T-helper 2 cell (primary cell): Measurements from ENCODE around the gene CALR3.
A peak's percentile ranks its signal among the peaks of the same experiment; 100 is the strongest.

Experiments
- DNase-seq, 5 experiments: peaks; one replicate each; pipeline versions ENCODE4 v3.0.0 to v3.0.0-alpha.2; 2012 to 2022
- total RNA-seq, 2 donors: gene quantifications; one replicate each; lab custom pipeline; 2026; lab: John Stamatoyannopoulos, UW

The CALR3 gene, protein sequence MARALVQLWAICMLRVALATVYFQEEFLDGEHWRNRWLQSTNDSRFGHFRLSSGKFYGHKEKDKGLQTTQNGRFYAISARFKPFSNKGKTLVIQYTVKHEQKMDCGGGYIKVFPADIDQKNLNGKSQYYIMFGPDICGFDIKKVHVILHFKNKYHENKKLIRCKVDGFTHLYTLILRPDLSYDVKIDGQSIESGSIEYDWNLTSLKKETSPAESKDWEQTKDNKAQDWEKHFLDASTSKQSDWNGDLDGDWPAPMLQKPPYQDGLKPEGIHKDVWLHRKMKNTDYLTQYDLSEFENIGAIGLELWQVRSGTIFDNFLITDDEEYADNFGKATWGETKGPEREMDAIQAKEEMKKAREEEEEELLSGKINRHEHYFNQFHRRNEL
- total RNA-seq = 0 to 0.07 reads per million in 2 donors

DNA sequence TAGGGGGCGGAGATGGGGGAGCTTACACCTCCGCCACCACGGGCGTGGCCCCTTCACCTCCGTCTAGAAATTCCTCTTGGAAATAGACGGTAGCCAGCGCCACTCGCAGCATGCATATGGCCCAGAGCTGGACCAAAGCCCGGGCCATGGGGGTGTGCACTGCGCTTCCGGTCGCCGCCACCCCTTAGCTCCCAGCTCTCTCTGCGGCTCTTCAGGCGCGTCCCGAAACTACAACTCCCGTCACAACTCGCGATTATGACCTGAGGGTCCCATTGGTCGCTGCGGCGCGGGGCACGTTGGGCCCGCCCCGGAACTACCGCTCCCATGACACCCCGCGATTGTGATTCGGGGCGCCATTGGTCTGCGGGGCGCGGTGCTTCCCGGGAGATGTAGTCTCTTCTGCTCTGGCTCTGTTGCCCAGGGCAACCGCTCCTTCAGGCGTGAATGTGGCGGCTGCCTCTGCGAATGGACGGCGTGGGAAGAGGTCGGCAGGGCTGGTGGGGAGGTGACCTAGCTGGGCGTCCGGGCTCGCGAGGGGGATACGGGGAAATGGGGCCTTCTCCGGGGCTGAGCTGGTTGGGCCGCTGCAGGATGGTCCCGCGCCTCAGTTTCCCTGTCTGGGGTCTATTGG is at the start of gene CALR3, which contains the start of gene C19orf44:
Gene CALR3 (minus strand): TSS at position 186 of the 631 bp plus-strand sequence. CDS start 38 bp downstream, at position 148.
Gene C19orf44 (plus strand): TSS at position 413 of the 631 bp plus-strand sequence. CDS start 4,399 bp downstream, outside the sequence.
- DNase-seq = peak; percentile 90 to 99 (median 95)

DNA sequence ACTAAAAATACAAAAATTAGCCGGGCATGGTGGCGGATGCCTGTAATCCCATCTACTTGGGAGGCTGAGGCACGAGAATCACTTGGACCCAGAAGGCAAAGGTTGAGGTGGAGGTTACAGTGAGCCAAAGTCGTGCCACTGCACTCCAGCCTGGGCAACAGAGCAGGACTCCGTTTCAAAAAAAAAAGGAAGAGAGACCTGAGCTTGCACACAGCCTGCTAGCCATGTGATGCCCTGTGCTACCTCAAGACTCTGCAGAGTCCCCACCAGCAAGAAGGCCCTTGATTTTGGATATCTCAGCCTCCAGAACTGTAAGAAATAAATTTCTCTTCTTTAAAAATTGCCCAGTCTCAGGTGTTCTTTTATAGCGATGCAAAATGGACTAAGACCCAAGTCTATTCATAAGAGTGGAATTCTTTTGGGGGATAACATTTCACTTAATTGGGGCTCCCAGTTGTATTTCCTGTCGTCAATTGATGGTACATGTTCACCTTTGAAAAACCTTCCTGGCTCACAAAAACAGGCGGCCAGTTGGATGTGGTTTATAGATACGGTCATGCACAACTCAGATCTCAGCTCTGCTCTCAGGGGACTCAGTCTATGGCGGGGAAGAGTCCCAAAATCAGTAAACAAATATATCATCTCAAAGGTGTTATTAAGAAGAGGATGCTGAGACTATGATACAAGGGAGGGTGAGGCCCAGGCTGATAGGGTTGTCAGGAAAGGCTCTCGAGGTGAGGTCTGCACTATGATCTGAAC is 48.7 kb upstream of the CALR3 start:
- DNase-seq = peak in 1 of 5 experiments; percentile 79

DNA sequence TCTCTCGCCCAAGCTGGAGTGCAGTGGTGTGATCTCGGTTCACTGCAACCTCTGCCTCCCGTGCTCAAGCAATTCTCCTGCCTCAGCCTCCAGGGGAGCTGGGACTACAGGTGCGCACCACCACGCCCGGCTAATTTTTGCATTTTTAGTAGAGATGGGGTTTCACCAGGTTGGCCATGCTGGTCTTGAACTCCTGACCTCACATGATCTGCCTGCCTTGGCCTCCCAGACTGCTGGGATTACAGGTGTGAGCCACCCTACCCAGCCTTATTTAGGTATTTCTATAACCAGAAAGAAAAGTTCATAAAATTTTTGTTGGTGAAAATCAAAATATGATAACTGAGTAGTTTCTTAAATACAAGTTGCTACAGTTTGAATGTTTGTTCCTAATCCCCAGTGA is 47.8 kb upstream of the CALR3 start:
- peak in 1 of 5 experiments; percentile 25 for DNase-seq

DNA sequence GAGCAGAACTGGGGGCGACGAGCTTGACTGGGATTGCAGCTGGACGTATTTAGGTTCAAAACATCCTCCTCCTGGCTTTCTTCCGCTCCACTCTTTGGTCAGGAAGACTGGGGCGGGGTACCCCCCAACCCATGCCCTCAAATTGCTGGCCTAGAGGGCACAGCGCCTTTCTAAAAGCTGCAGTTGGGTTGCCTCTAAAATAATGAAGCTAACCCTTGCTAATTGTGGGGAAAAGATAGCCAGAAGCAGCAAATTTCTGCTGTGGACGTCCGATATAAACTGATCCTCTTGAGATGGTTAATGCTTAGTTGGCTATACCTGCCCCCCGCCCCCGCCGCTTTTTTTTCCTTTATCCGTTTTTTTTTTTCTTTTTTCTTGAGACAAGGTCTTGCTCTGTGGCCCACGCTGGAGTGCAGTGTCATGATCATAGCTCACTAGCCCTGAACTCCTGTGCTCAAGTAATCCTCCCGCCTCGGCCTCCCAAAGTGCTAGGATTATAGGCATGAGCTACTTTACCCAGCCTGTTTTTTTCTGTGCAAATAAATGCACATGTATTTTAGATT is 47.0 kb upstream of the CALR3 start:
- peak in 1 of 5 experiments; percentile 18 for DNase-seq

DNA sequence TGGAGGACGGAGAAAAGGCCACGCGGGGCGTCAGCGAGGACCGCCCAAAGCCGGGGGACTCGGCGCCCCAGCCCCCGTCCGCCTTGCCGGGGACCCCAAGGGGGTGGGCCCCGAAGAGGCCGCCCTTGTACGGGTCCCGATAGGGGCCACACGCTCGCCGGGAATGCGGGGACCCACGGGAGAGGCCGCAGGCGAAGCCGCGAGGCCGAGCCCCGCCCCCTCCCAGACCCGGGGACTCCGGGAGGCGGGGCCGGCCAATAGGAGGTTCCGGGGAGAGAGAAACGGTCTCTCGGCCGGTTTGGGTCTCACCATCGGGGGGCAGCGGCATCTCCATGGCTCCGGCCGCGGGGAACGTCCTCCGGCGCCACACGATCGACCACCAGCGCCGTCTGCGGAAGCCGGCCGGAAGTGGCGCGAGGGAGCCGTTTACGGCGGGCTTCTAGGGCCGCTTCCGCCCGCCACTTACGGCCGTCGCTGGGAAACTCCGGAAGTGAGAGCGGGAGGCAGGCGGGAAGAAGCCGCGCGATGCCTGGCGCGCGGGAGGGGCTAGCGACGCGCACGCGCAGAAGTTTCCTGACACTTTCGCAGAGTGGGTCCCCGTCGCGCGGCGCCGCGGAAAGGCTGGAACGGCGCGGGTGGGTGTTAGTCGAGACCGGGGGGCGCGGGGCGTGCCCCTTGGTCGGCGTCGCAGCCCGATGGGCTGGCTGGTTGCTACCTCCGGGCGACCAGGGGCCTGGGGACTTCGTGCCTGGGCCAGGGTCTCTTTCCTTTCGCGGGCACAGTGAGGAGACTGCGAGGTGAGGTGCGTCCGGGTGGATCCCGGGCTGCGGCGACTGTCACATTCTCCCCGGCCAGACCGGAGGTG is 46.3 kb upstream of the CALR3 start, which contains the start of gene CHERP:
Gene CHERP (minus strand): TSS at position 393 of the 865 bp plus-strand sequence. CDS start 59 bp downstream, at position 334.
- peak; percentile 88 to 97 (median 92) for DNase-seq

DNA sequence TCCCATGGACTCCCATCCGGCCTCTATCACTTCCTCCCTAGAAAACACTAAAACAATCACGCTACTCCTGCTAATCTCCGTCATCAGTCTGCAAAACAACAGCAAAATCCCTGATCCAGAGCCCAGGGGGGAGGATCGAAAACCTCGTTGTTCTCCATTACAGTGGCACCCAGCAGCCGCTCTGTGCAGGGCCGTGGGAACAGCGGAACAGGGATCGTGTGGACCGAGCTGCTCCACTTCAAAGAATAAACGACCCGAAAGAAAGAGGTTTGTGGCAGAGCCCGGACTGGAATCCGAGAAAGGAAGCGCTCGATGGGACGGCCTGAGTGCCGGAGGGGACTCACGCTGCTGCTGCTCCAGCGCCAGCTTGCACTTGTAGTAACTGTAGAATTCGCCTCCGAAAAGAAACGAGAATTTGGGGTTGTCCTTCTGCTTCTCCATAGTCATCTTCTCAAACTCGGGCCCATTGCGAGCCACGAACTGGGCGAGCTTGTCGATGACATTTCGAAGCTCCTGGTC is 45.6 kb upstream of the CALR3 start:
- peak in 1 of 5 experiments; percentile 31 for DNase-seq

DNA sequence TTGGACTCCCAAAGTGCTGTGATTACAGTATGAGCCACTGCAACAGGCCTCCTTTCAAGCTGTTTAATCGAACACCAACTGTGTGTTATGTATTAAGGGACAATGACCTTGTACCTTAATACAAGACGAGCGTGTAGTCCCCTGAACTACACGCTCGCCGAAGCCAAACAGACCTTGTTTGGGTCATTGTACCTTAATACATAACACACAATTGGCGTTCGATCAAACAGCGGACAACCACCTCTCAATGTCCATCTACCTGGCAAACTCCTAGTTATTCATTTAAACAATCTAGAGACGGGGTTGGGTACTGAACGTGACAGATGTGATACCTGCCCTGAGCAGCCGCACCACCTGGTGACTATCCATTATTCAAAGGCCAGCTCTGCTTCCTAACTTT is 45.0 kb upstream of the CALR3 start:
- no peak for DNase-seq

DNA sequence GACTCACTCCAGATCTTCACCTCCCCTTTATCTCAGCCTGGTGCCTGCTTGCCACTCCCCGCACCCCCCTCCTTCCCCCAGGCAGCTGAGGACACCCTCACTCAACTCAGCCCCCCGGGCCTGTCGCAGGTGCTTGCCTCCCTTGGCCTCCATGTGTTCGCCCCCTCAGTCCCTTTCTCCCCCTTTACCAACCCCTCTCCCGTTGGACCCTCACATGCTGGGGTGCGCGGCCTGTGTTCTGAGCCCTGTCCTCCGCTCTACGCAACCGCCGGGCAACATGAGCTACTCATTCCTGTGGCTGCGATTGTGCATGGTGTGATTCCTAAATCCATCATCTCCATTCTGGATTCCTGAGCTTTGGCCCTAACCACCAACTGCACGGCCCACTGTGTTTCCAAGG is 41.1 kb upstream of the CALR3 start:
- DNase-seq = no peak

DNA sequence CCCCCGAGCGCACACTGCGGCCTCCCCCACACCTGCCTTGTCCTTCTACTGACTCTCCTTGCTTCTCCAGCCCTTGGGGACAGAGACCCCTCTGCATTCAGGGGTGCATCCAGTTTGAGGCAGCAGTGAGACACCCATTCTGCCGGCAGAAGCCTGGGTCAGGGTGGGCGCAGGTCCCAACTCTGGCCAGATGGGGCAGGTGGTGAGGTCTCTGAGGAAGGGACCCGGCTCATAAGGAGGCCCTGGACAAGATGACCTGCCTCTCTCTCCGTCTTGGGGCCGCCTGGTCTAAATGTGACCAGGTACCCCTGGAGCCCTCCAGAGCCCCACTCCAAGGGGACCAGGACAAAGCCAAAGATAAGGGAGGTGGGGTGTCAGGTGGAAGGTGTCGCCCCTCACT is 40.2 kb upstream of the CALR3 start:
- no peak for DNase-seq

DNA sequence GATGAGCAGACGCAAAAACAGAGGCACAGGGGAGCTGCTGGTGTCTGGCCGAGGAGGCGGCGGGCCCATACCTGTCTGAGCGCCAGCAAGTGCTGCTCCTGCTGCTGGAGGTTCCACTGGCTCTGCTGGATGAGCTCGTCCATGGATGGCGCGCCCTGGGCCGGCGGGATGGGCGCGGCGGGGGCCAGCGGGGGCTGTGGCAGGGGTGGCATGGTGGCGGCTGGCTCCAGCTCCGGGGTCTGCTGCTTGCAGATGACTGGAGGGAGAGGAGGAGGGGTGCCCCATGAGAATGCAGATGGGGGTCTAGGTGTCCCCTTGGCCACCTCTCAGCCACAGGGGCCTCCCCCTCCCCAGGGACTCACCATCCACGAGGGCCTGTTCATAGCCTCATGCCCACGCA is 39.4 kb upstream of the CALR3 start:
- DNase-seq = no peak

DNA sequence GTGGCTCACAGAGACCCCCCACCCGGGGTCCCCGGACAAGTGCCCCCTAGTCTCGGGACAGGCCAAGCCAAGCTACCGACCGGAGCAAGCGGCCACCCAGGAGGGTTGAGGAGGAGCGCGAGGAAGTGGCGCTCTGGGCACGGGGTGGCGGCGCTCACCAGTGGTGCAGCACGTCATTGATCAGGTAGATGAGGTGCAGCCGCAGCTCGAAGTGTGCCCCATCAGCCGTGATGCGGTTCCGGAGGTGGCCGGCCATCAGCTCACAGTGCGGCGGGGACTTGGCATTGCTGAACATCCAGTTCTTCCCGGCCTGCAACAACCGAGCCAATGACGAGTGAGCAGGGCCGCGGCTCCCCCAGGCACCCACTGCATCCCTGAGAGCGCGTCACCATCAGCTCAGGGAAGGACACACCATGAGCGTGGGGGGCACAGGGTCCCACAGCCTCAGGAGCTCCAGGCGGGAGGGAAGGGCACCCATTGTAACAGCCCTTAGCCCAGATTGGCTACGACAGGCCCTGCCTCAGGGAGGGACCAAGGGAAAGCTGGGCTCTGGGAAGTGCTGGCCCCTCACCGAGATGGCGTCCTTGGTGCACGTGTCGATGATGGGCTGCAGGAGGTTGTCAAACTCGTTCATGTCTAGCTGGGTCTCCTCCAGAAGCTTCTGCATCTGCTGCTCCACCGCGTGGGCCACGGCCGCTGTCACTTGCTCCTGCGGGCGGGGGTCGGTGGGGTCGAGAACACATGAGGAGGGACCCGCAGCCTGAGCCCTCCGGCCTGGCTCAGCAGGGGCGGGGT is 36.7 kb upstream of the CALR3 start:
- no peak for DNase-seq

DNA sequence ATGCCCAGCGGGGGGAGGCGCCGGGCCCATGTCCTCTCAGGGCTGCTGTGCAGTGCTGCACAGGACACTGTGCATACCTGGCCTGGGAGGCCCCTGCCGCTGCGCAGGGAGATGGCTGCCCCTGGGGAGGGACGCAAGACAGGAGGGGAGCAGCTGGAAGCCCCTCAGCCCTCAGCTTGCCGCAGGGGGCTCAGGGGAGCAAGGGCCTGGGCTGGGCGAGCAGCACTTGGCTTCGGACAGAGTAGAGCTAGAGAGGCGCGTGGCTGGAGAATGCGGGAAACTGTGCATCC is 35.4 kb upstream of the CALR3 start:
- DNase-seq = no peak

DNA sequence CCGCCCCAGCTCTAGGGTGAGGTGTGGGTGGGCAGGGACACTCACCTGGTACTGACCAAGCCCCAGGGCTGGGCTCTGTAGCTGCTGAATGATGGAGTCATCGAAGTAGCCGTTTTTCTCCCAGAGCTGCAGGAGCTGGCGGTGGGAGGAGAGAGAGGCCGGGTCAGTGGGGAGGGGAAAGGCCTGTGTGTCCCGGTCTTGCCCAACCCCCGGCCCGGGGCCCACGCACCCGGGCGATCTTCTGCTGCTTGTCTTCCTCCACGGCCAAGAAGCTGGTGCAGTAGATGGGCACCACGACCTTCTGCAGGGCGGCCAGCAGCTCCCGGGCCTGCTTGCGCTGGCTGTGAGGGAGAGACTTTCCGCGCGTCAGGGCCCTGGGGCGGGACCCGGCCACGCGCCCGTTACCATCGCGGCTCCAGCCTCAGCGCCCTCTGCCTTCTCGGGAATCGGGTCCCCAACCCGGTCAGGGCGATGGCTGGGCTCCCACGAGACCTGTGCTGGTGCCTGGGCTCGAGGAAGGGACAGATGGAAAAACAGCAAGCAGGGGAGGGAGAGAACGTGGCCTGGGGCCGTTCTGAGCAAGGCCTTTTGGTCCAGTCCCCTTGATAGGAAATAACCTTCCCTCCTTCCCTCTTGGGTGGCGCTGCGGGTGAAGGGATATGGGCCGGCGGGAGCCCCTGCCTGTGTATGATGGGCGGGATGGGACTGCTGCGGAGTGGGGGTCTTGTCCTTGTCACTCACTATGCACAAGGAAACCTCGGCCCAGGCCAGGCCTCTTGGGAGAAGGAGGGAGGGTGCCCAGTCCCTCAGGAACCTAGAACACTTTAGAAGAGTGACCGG is 34.8 kb upstream of the CALR3 start:
- no peak for DNase-seq

DNA sequence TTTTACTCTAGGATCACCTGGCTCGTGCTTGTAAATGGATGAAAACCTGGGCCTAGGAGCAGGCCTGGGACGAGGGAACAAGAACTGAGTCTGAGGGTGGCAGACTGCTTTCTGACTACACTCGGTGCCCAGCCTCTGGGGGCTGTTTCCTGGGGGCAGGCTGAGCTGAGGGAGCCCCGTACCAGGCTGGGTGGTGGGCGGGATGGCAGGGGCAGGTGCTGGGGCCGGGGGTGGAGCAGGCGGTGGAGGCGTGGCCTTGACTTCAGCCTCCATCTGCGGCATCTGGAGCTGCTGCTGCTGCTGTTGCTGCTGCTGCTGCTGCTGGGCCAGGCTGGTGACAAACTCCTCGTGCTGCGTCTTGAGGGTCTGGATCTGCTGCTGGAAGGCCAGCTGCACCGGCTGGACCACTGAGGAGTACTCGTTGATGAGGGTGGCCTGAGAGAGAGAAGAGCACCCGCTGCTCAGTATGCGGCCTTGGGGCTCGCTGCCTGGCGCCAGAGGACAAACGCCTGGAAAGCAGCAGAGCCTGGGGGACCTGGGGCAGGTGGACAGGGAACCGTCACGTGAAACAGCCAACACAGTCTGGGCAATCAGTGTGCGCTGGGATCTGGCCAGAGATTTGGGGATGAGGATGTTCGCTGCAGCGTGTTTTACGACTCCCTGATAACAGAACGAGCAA is 33.6 kb upstream of the CALR3 start:
- DNase-seq = no peak

DNA sequence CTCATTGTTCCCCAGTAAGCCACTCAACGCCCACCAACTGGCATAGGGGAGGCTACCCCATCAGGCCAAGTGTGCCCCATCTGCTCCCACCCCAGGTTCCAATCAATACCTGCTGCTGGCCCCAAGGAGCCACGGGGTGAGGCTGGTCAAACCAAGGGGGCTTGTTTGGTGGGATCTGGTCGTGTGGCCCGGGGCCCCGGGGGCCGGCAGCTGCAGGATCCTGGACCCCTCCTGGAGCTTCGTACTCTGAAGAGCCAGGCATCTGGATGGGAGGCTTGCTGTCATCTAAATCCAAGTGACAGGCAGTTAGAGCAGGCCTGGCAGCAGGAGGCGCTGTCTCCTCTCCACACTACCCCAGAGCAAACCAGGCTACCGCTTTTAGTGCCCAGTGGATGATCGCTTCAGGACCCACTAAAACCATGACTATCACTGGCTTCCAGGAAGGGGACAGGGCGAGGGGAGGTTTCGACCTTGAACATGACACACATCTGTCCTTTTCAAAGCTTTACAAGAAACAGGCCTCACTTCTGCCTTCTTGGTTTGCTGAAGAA is 32.1 kb upstream of the CALR3 start:
- peak in 4 of 5 experiments; percentile 18 to 64 (median 30) for DNase-seq

DNA sequence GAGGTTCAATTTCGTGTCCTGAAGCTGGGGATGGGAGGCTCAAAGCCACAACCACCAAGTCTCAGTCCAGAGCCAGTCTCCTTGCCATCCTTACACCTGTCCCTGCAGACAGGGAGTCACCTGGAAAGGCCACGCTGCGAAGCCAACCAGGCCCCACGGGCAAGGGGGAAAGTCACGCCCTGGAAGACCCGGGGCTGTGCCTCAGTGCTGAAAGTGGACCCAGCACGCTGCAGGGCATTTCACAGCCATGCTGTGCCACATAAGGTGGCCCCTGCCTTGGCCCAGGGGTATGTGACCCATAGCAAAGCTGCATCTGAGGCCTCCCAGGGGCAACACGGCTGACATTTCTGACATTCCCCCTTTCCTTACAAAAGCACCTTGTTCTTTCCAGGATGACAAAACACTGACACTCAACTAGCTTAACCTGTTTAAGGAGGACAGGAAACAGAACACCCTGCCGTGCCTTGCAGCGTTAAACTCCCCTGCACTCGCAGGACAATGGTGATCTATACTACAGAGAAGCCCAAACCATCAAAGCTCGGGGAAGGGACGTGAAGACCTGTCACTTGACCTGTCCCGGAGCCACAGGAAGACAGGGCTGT is 31.5 kb upstream of the CALR3 start:
- no peak for DNase-seq

DNA sequence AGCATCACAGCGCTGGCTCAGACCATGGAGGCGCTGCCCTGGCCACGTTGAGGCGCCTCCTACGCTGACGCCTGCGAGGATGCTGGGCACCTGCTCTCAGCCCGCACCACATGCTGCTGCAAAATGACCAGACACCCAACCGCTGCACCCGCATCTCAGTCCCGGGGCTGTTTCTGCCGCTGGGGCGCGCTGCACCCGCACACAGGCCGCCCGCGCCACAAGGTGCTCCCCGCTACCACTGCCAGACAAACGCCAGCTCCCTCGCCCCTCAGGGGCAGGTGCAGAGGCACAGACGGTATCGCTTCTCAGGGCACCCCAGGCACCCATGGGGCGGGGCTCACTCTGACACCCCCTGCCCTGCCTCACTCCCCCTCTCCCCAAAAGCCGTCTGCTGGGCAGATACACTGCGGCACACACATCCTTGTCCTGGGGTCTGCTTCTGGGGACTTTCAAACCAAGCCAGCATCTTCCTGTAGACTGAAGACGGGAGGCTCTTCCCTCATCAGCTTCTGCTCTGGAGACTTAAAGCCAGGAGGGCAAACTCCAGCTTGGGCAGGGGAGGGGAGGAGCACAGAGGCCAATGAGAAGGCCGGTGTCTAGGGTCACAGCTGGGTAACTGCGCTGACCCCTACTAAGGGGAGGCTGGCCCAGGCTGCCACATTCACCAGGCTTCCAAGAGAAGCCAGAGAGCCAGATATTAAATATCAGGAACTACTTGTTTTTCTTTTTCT is 29.9 kb upstream of the CALR3 start:
- no peak for DNase-seq
